NCI-H146 treated with DMSO at 0.1 percent for 48 hours (cell line): ENCODE data around the gene LGR6.
"Not testable (repeated sequence)": the region's sequence is repeated elsewhere in the genome, so short reads cannot be mapped to it uniquely, and the experiment has no call there.

Experiments used
- DNase-seq: peaks from one replicate; lab custom pipeline; 2025; ENCODE audit not compliant: unreplicated experiment; lab: John Stamatoyannopoulos, UW

Gene LGR6

GRCh38 chr1:202237052-202237451 lies 43.5 kb downstream of the LGR6 start:
- peak; percentile 71 for DNase-seq

- no peak for DNase-seq
These were observed 45.3 kb downstream of the LGR6 start for GRCh38 chr1:202238914-202239313.

- not testable (repeated sequence) for DNase-seq
These were observed 46.6 kb downstream of the LGR6 start for GRCh38 chr1:202240226-202240625.

GRCh38 chr1:202240956-202241355 lies 47.4 kb downstream of the LGR6 start:
- no peak for DNase-seq

- no peak for DNase-seq
These were observed 47.9 kb downstream of the LGR6 start for GRCh38 chr1:202241376-202242079.

GRCh38 chr1:202242080-202242419 lies 48.5 kb downstream of the LGR6 start:
- DNase-seq, result no peak

- no peak for DNase-seq
These were observed 49.4 kb downstream of the LGR6 start for GRCh38 chr1:202243006-202243405.

GRCh38 chr1:202244841-202245261 lies 51.3 kb downstream of the LGR6 start:
- DNase-seq, result no peak

- no peak for DNase-seq
These were observed 51.8 kb downstream of the LGR6 start for GRCh38 chr1:202245391-202245790.

- DNase-seq, result no peak
These were observed 53.5 kb downstream of the LGR6 start for GRCh38 chr1:202247104-202247503.

GRCh38 chr1:202247837-202248795 lies 54.5 kb downstream of the LGR6 start:
- no peak for DNase-seq

GRCh38 chr1:202248861-202249260 lies 55.3 kb downstream of the LGR6 start:
- DNase-seq, result no peak

- DNase-seq, result no peak
These were observed 55.8 kb downstream of the LGR6 start for GRCh38 chr1:202249436-202249835.

GRCh38 chr1:202249846-202250245 lies 56.2 kb downstream of the LGR6 start:
- no peak for DNase-seq

GRCh38 chr1:202250982-202251381 lies 57.4 kb downstream of the LGR6 start:
- no peak for DNase-seq

- DNase-seq, result no peak
These were observed 58.0 kb downstream of the LGR6 start for GRCh38 chr1:202251424-202252256.

GRCh38 chr1:202252271-202252670 lies 58.7 kb downstream of the LGR6 start:
- no peak for DNase-seq

GRCh38 chr1:202254454-202255252 lies 61.1 kb downstream of the LGR6 start:
- DNase-seq, result no peak

GRCh38 chr1:202255343-202255742 lies 61.7 kb downstream of the LGR6 start:
- no peak for DNase-seq

- DNase-seq, result no peak
These were observed 66.1 kb downstream of the LGR6 start for GRCh38 chr1:202259705-202260104.
